ENCODE data around the gene EPOP. TPM values are rescaled to one million over a fixed set of nuclear protein-coding genes. Genes with fewer than 3 reads are reported as not detected.
"Not testable (repeated sequence)": the region's sequence is repeated elsewhere in the genome, so short reads cannot be mapped to it uniquely, and the experiment has no call there.

The EPOP gene
- total and polyA plus RNA-seq, 2 experiments from 2014 or later, result 2.0 to 13.4 TPM

GRCh38 chr17:38654411-38655398 is 20.1 kb downstream of the EPOP start:
- H3K9me3 ChIP-seq (ENCODE audit: low read depth), result no peaks in the 10 kb centered on the region
- no peaks in the 10 kb centered on the region for H3K4me1 ChIP-seq (ENCODE audit: low read depth)
- no peaks in the 10 kb centered on the region for H3K36me3 ChIP-seq
- H3K27ac ChIP-seq, result no peak overlapping the region
- no peaks in the 10 kb centered on the region for H3K27me3 ChIP-seq
- TF ChIP-seq, protein P1, sequence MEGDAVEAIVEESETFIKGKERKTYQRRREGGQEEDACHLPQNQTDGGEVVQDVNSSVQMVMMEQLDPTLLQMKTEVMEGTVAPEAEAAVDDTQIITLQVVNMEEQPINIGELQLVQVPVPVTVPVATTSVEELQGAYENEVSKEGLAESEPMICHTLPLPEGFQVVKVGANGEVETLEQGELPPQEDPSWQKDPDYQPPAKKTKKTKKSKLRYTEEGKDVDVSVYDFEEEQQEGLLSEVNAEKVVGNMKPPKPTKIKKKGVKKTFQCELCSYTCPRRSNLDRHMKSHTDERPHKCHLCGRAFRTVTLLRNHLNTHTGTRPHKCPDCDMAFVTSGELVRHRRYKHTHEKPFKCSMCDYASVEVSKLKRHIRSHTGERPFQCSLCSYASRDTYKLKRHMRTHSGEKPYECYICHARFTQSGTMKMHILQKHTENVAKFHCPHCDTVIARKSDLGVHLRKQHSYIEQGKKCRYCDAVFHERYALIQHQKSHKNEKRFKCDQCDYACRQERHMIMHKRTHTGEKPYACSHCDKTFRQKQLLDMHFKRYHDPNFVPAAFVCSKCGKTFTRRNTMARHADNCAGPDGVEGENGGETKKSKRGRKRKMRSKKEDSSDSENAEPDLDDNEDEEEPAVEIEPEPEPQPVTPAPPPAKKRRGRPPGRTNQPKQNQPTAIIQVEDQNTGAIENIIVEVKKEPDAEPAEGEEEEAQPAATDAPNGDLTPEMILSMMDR (IDR thresholded peaks at IDR 0.05; ENCODE audit: low read depth, low read length), result no peak
- DNase-seq (ENCODE audit: low read depth in 1 of 2, low spot score in 1 of 2), result no peak
- no peak overlapping the region for H3K4me3 ChIP-seq

DNA sequence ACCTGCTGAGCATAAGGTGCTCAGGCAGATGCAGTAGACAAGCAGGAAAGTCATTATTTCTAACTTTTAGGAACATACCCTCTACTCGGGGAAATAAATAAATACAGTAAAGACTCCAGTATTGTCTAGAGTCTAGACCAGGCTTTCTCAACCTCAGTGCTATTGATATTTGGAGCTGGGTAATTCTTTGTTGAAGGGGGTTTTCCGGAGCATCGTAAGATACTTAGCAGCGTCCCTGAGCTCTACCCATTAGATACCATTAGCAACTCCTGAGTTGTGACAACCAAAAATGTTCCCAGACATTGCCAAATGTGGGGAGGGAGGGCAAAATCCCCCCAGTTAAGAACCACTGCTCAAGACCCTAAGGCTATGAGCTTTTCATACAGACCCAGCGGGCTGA is 21.1 kb downstream of the EPOP start:
- no peak overlapping the region for H3K4me3 ChIP-seq
- H3K27ac ChIP-seq, result no peak overlapping the region
- no peaks in the 10 kb centered on the region for H3K27me3 ChIP-seq
- H3K9me3 ChIP-seq (ENCODE audit: low read depth), result no peaks in the 10 kb centered on the region
- no peaks in the 10 kb centered on the region for H3K36me3 ChIP-seq
- DNase-seq (ENCODE audit: low read depth in 1 of 2, low spot score in 1 of 2), result no peak
- H3K4me1 ChIP-seq (ENCODE audit: low read depth), result no peaks in the 10 kb centered on the region
- TF ChIP-seq, protein P1 (IDR thresholded peaks at IDR 0.05; ENCODE audit: low read depth, low read length), result no peak

GRCh38 chr17:38653230-38653629 is 21.5 kb downstream of the EPOP start:
- Histone ChIP-seq H3K4me1 (ENCODE audit: low read depth) (no peaks in the 10 kb centered on the region), H3K27me3 (no peaks in the 10 kb centered on the region), H3K9me3 (ENCODE audit: low read depth) (no peaks in the 10 kb centered on the region), H3K27ac (no peak overlapping the region), H3K4me3 (no peak overlapping the region), H3K36me3 (no peaks in the 10 kb centered on the region)
- no peak for DNase-seq (ENCODE audit: low read depth in 1 of 2, low spot score in 1 of 2)
- TF ChIP-seq, protein P1 (IDR thresholded peaks at IDR 0.05; ENCODE audit: low read depth, low read length), result no peak

DNA sequence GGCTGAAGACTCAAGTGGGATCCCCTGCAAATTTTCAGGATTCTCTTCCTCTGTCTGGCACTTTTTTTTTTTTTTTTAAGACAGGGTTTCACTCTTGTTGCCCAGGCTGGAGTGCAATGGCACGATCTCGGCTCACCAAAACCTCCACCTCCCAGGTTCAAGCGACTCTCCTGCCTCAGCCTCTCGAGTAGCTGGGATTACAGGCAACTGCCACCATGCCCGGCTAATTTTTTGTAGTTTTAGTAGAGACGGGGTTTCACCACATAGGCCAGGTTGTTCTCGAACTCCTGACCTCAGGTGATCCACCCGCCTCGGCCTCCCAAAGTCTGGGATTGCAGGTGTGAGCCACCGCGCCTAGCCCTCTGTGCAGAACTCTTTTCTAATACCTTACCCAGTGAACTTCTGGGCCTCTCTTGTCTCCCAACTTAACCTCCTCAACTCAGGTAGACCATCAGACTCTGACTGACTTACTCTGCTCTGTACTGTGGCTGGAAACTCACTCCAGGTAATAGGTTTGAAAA is 24.0 kb downstream of the EPOP start:
- not testable (repeated sequence) for H3K36me3 ChIP-seq; H3K27me3 ChIP-seq; DNase-seq (ENCODE audit: low read depth in 1 of 2, low spot score in 1 of 2); H3K27ac ChIP-seq; H3K4me3 ChIP-seq; H3K9me3 ChIP-seq (ENCODE audit: low read depth); H3K4me1 ChIP-seq (ENCODE audit: low read depth)

GRCh38 chr17:38637951-38638350 is 36.8 kb downstream of the EPOP start:
- H3K27ac ChIP-seq, result no peak overlapping the region
- no peak for DNase-seq (ENCODE audit: low read depth in 1 of 2, low spot score in 1 of 2)
- no peaks in the 10 kb centered on the region for H3K36me3 ChIP-seq
- TF ChIP-seq, protein P1 (IDR thresholded peaks at IDR 0.05; ENCODE audit: low read depth, low read length), result no peak
- no peak overlapping the region for H3K4me3 ChIP-seq
- H3K27me3 ChIP-seq, result no peaks in the 10 kb centered on the region
- no peaks in the 10 kb centered on the region for H3K4me1 ChIP-seq (ENCODE audit: low read depth)
- no peaks in the 10 kb centered on the region for H3K9me3 ChIP-seq (ENCODE audit: low read depth)

- H3K27me3 ChIP-seq, result no peaks in the 10 kb centered on the region
- H3K9me3 ChIP-seq (ENCODE audit: low read depth), result no peaks in the 10 kb centered on the region
- no peaks in the 10 kb centered on the region for H3K36me3 ChIP-seq
- no peaks in the 10 kb centered on the region for H3K4me1 ChIP-seq (ENCODE audit: low read depth)
- H3K27ac ChIP-seq, result no peak overlapping the region
- TF ChIP-seq, protein P1 (IDR thresholded peaks at IDR 0.05; ENCODE audit: low read depth, low read length), result no peak
- DNase-seq (ENCODE audit: low read depth in 1 of 2, low spot score in 1 of 2), result no peak
- H3K4me3 ChIP-seq, result no peak overlapping the region
Observed at GRCh38 chr17:38636054-38636453, 38.7 kb downstream of the EPOP start.

Measured in cardiac muscle cell (in vitro differentiated cells and primary cell).